ENCODE measurements around the gene GUCD1.
"Not testable (repeated sequence)": the region's sequence is repeated elsewhere in the genome, so short reads cannot be mapped to it uniquely, and the experiment has no call there.

The GUCD1 gene

DNA sequence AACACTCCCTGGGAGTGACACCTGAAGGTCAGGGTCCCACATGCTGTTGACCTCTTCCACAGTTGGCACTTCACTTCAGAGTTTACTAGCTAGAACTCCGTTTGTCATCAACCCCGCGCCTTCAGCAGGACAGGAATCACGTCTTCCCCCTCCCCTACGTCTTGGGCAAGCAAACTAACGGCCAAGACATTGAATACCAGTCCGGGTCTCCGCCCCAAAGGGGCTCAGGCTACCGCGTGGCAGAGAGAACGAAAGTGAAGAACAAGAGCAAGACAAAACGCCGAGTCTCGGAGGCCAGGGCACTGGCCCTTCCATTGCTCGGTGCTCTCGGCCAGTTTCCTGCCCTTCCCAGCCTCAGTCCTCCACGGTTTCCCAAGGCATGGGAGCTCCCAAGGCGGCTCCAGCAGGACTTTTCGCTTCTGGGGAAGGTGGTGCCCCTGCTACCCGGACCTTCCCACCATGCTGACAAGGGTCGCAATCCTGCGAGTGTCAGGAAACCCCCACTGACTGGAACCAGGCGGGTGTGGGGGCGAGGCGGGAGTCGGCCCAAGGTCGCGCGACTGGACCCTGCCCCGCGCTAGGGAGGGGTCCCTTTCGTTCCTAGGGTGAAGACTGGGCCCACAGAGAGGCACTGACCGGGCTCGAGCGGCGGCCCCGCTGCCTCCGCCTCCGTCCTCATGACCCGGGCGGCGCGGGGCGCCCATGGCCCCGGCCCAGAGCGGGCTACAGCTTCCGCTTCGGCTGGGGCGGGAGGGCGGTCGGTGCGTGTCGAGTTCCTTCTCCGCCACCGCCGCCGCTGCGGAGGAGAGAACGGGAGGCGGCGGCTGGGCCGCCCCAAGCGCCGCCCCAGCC is at the start of gene GUCD1:
GUCD1 (minus strand) TSS at position 826 of the 852 bp plus-strand sequence; CDS start at position 679, 147 bp downstream.
- DNase-seq: peak; percentile 2

- not testable (repeated sequence) for DNase-seq
Observed at GRCh38 chr22:24603770-24604629, 49.1 kb upstream of the GUCD1 start.

DNA sequence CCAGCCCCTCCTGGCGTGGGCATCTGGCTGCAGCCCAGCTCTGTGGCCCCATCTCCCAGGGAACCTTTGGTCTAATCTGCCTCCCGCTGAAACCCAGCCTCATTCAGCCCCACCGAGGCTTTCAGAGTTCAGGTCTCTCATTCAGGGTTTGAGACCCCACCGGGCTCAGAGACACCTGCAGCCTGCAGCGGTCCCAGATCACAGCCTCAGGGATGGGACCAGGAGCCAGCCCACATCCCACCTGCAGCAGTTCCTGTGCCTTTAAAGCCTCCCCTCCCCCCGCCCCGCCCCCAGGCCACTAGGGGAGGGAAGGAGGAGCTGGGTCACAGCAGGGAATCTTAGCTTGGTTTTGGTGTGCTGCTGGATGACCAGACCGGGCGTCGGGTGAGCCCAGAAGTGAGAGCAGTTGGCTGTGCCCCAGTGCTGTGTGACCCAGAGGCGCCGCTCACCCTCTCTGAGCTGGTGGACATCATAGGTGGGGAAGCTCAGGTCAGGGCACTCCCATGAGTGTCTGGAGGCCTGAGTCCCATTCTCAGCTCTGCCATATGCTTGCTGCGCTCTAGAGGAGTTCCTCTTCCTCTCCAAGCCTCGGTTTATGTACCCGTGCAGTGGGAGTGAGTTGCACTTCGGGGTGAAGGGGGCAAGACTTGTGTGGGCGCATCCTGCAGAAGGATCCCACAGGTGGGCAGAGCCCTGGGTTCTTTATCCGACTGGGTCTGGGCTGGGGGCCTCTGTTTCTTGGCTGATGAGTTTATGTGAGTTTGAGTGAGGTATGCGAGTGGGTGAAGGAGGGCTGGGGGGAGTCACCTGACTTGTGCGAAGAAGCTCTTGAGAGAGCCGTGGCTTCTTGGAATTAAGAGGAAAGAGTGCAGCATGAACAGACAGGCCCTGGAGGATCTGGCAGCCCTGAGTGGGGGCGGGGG is 48.2 kb upstream of the GUCD1 start, which contains the start of gene GGT1:
GGT1 (plus strand) TSS at position 347 of the 923 bp plus-strand sequence. CDS start 7,889 bp downstream, outside the sequence.
- peak; percentile 13 for DNase-seq

DNA sequence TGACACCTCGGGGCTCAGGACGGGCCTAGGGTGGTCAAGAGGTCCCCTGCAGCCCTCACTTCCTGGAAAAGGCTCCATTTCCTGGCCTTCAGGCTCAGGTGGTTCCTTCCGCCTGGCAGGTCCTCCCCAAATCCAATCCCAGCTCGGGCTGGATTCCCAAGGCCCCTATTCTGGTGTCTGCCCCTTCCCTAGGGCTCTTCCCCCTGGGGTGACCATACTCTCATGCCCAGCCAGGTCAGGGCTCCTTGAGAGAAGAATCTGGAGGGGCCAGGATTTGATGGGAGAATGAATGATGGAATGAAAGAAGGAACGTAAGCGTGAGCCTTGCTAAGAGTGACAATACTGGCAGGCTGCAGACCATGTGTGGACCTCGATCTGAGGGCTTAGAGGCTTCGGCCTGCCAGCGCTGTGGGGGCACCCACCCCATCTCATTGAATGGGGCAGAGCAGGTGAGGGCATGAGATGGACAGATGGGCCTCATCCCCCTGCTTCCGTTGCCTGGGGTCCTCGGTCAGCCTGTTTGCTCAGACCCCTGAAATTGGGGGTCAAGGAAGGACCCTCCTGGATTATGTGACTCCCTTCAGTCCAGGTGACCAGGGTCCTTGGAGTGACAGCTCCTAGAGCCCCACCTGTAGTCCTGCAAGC is 47.3 kb upstream of the GUCD1 start:
- DNase-seq: not testable (repeated sequence)

DNA sequence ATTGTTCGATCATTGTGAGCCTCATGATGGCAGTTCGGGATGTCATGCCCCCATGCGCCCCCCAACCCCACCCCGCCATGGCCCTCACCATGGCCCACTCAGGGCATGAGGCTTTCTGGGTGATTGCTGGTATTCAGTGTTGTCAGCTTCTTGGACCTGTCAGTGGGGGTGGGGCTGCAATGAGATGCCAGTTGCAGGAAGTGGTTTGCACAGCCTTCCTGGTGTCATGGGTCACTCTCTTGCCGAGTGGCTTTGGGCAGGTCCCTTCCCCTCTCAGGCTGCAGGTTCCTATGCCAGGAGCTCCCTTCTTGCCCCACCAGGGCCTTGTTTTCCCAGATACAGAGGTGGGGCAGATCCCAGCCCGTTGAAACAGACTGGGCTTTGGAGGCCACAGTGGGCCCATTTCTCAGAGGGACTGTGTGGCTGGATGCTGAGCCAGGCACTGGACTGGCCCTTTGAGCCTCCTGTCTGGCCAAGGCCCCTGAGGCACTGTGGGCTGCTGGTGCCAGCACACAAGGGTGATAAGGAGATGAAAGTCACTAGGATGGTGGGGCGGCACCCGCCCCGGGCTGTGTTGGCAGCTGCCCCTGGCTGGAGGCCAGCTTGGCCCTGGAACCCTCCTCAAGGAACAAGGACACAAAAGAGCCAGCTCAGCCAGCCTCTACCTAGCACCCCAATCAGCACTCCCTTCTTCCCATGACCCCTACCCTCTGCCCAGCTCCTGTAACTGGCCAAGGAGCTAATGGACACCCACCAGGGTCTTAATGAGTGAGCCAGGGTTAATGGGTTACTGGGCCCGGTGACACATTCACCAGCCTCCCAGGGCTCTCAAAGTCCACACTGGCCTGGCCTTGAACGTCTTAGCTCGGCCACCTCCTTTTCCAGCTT is 46.5 kb upstream of the GUCD1 start:
- DNase-seq: peak; percentile 26

GRCh38 chr22:24599958-24600715 is 45.2 kb upstream of the GUCD1 start:
- DNase-seq: not testable (repeated sequence)

DNA sequence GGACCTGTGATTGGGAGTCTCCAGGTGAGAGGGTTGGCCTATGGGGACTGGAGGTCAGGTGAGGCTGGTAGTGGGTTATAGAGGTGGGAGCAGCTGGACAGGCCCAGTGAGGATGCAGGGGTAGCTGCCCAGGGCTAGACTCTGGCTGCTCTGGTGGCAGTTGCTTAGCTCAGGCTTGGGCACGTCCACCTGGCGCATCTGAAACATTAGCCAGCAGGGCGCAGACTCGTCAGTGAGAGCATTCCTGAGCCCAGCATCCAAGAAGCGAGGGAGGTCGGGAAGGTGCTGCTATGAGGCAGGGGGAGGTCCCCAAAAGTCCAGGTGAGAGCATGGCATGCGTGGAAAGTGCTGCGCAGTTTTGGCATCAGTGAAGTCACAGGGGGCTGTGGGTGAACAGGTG is 44.6 kb upstream of the GUCD1 start:
- DNase-seq: no peak

GRCh38 chr22:24597076-24597475 is 42.1 kb upstream of the GUCD1 start:
- not testable (repeated sequence) for DNase-seq

DNA sequence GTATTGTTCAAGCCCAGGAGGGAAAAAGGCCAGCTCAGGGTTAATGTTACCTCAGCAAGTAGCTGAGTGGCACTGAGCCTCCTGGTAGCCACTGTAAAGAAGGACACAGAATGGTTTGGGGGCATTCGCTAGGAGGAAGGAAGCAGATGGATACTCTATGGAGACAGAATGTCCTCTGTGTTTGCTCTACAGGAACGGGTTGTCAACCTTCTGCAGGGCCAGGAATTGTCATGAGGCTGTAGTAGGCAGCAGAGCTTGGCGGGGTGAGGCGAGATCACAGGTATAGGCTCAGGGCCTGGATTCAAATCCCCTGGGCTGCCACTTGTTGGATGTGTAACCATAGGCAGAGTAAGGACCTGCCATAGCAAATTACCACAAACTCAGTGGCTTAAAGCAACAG is 40.9 kb upstream of the GUCD1 start:
- no peak for DNase-seq

- DNase-seq: no peak
Observed at GRCh38 chr22:24595228-24595627, 40.3 kb upstream of the GUCD1 start.

- peak; percentile 21 for DNase-seq
Observed at GRCh38 chr22:24594569-24595120, 39.7 kb upstream of the GUCD1 start.

DNA sequence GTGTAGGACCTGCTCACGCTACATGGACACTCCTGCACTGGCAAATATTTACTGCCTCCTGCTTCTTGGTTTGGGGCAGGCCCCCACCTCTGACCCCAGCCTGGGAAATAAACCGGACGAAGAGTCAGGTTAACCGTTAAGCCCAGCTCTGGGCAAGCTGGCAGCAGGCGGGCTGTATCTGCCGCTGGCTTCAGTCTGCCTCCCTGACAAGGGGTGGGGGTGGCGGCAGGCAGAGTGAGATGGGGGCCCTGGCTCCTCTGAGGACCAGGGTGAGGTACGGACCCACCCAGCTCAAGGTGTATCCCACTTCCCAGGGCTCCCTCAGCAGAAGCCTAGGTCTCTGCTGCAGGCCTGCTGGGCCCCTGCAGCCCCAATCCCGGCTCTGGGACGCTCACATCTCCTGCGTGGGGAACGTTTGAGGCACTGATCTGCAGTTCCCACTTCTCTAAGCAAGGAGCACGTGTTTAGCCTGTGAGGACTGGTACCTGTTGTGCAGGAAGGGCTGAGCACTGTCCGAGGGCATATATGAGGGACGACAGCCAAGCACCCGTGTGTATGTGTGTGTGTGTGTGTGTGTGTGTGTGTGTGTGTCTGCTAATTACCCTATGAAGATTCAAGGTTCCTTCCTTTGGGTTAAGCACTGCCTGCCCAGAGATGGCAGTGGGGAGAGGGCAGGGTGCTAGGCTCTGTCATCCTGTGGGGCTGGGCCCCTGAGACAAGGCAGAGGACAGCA is 39.1 kb upstream of the GUCD1 start:
- peak; percentile 7 for DNase-seq

GRCh38 chr22:24593559-24593835 is 38.6 kb upstream of the GUCD1 start:
- not testable (repeated sequence) for DNase-seq

DNA sequence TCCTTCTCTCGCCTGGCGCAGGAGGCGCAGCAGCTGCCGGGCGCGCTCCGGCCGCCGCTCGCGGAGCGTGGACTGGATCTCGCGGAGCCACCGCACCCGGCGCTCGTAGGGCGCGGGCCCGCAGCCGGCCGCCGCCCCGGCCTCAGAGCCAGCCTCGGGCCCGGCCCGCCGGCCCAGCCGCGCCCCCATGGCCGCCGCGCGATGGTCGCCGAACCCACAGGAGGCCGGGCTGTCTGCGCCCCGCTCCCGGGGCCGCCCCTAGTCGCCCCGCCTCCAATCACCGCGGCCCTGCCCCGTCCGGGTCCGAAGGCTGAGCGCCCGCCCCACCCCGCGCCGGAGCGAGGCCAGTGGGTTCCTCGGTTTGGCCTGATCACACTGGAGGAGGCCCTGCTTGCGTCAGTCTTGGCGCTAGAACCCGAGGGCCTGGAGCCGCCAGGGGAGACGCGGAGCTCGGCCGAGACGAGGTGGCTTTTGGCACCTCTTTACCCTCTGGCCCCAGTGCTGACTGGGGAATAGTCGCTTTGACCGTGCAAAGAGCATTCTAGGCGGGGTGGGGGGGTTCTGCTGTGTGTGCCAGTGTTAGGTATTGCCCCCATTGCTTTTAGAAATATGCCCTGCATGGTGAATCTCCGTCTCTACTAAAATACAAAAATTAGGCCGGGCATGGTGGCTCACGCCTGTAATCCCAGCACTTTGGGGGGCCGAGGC is 38.1 kb upstream of the GUCD1 start, which contains the start of gene LRRC75B:
LRRC75B (minus strand) TSS at position 223 of the 708 bp plus-strand sequence; CDS start at position 189, 34 bp downstream.
- DNase-seq: peak; percentile 45

DNA sequence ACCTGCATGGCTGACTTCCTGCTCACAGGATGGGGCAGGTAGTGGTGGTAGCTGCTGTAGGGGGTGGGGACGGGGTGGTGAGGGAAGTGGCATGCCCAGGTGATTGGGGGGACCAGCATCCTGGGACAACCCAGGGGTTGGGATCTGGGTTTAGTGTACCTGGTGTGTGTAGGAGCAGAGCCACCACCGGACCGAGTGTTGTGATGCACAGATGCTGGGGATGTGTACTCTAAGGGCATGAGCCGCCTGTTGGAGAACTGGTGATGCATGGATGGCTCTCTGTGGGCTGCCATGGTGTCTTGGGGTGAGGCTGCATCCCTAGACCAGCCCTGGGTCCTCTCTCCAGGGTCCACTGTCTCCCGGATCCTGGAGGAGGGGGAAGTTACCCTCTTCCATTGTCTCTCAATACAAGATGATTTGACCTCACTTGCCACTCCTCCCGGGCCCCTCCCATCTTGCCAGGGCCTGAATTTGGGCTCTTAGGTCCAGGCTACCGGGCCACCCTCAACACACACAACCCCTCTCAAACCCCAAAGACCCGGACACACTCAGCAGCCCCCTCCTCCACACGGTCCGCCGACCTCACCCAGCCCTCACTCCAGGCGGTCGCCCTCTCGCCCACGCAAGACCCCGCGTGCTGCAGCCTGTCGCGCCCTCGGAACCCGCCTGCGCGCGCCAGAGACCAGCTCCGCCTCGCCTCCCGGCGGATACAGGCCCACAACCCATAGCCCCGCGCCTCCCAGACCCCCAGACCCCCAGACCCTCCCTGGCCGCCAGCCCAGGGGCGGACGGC is 37.3 kb upstream of the GUCD1 start:
- no peak for DNase-seq

DNA sequence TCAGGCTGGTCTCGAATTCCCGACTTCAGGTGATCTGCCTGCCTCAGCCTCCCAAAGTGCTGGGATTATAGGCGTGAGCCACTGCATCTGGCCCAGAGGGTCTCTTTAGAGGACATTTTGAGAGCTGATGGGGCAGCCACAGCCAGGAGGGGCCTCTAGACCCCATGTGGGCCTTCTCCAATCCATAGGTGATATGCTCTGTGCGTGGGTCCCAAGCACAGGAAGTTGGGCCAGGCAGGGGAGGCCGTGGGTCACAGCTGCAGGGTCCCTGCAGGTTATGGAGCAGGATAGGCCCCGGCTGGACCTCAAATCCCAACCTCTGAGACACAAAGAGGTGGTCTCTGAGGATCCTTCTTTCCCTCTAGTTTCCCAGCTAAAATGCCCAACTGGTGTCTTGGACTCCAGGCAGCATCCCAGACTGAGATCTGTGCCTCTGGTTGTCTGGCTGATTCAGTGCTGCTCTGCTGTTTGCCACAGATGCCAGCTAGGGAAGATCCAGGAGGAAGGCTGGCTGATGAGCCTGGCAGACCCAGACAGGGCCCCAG is 36.4 kb upstream of the GUCD1 start:
- DNase-seq: no peak

- no peak for DNase-seq
Observed at GRCh38 chr22:24590596-24591173, 35.7 kb upstream of the GUCD1 start.

Measured in DMS79 treated with DMSO at 0.1 percent for 48 hours (cell line).